Measurements from ENCODE around the gene OLIG1. TPM values are rescaled to one million over a fixed set of nuclear protein-coding genes. Genes with fewer than 3 reads are reported as not detected.

OLIG1 gene
- total RNA-seq, 1 donor: not detected

- H3K4me1 ChIP-seq (ENCODE audit: insufficient read depth, low read length): peaks cover 4% of the 10 kb centered on the region
- H3K36me3 ChIP-seq (ENCODE audit: insufficient read depth, low read length): no peaks in the 10 kb centered on the region
- no peak overlapping the region for H3K4me3 ChIP-seq (ENCODE audit: insufficient read depth, low read length)
- peak; percentile 69 for DNase-seq (ENCODE audit: insufficient read length, low spot score, missing footprints)
- no peaks in the 10 kb centered on the region for H3K79me2 ChIP-seq (ENCODE audit: insufficient read depth, low read length)
- no peak overlapping the region for H2AFZ ChIP-seq (ENCODE audit: low read length)
- no peak overlapping the region for H3K4me2 ChIP-seq (ENCODE audit: insufficient read depth, low read length)
- H3K9me3 ChIP-seq (ENCODE audit: low read depth, low read length): no peaks in the 10 kb centered on the region
- H3K27me3 ChIP-seq (ENCODE audit: insufficient read depth, low read length): peaks cover 85% of the 10 kb centered on the region
- H4K20me1 ChIP-seq (ENCODE audit: insufficient read depth, low read length): no peaks in the 10 kb centered on the region
- no peak overlapping the region for H3K27ac ChIP-seq (ENCODE audit: low read depth, low read length)
- no peak for TF ChIP-seq CTCF (IDR thresholded peaks at IDR 0.05; ENCODE audit: extremely low read depth, low read depth, low read length)
Measured at GRCh38 chr21:33031152-33031911, 38.6 kb upstream of the OLIG1 start.

GRCh38 chr21:33032434-33033047, 37.4 kb upstream of the OLIG1 start:
- Histone ChIP-seq H3K27ac (ENCODE audit: low read depth, low read length) (no peak overlapping the region), H3K9me3 (ENCODE audit: low read depth, low read length) (no peaks in the 10 kb centered on the region), H3K36me3 (ENCODE audit: insufficient read depth, low read length) (no peaks in the 10 kb centered on the region), H3K79me2 (ENCODE audit: insufficient read depth, low read length) (no peaks in the 10 kb centered on the region), H2AFZ (ENCODE audit: low read length) (no peak overlapping the region), H3K4me2 (ENCODE audit: insufficient read depth, low read length) (no peak overlapping the region), H3K27me3 (ENCODE audit: insufficient read depth, low read length) (peaks cover 73% of the 10 kb centered on the region), H3K4me1 (ENCODE audit: insufficient read depth, low read length) (peaks cover 9% of the 10 kb centered on the region), H4K20me1 (ENCODE audit: insufficient read depth, low read length) (no peaks in the 10 kb centered on the region), H3K4me3 (ENCODE audit: insufficient read depth, low read length) (no peak overlapping the region)
- DNase-seq (ENCODE audit: insufficient read length, low spot score, missing footprints): peak; percentile 78
- TF ChIP-seq CTCF (IDR thresholded peaks at IDR 0.05; ENCODE audit: extremely low read depth, low read depth, low read length): no peak

GRCh38 chr21:33033094-33033951, 36.6 kb upstream of the OLIG1 start:
- H3K4me3 ChIP-seq (ENCODE audit: insufficient read depth, low read length): no peak overlapping the region
- DNase-seq (ENCODE audit: insufficient read length, low spot score, missing footprints): peak; percentile 83
- H4K20me1 ChIP-seq (ENCODE audit: insufficient read depth, low read length): no peaks in the 10 kb centered on the region
- peaks cover 9% of the 10 kb centered on the region for H3K4me1 ChIP-seq (ENCODE audit: insufficient read depth, low read length)
- H3K79me2 ChIP-seq (ENCODE audit: insufficient read depth, low read length): no peaks in the 10 kb centered on the region
- H3K27me3 ChIP-seq (ENCODE audit: insufficient read depth, low read length): peaks cover 65% of the 10 kb centered on the region
- H3K27ac ChIP-seq (ENCODE audit: low read depth, low read length): no peak overlapping the region
- no peak overlapping the region for H2AFZ ChIP-seq (ENCODE audit: low read length)
- TF ChIP-seq CTCF (IDR thresholded peaks at IDR 0.05; ENCODE audit: extremely low read depth, low read depth, low read length): no peak
- H3K9me3 ChIP-seq (ENCODE audit: low read depth, low read length): no peaks in the 10 kb centered on the region
- no peak overlapping the region for H3K4me2 ChIP-seq (ENCODE audit: insufficient read depth, low read length)
- H3K36me3 ChIP-seq (ENCODE audit: insufficient read depth, low read length): no peaks in the 10 kb centered on the region

Measured in osteoblast (primary cell).